ENCODE measurements around the gene KRTAP5-3.

KRTAP5-3 gene

GRCh38 chr11:1570896-1571759 is 37.1 kb downstream of the KRTAP5-3 start:
- H3K79me1 ChIP-seq (ENCODE audit: low read length) = peaks cover 11% of the 10 kb centered on the region
- H2AFZ ChIP-seq (ENCODE audit: insufficient read depth, low read length, poor library complexity) = peak overlapping the region; percentile 30
- H3K36me3 ChIP-seq (ENCODE audit: control insufficient read depth in 1 of 2, insufficient read depth in 2 of 2, low read length in 2 of 2) = peaks cover 3 to 5% of the 10 kb centered on the region in 2 experiments
- DNase-seq = no peak
- H2AK5ac ChIP-seq (ENCODE audit: low read length) = peak overlapping the region; percentile 55
- no peaks in the 10 kb centered on the region for H3K9me3 ChIP-seq (ENCODE audit: insufficient read depth, low read depth, low read length)
- no peak overlapping the region for H3K23ac ChIP-seq (ENCODE audit: low read length)
- H2BK5ac ChIP-seq (ENCODE audit: low read depth, low read length, poor library complexity) = no peak overlapping the region
- H3K4me1 ChIP-seq (ENCODE audit: control insufficient read depth in 1 of 2, insufficient read depth in 2 of 2, low read length in 2 of 2) = peaks cover 8 to 19% of the 10 kb centered on the region in 2 experiments
- peak overlapping the region; percentile 80 for H3K18ac ChIP-seq (ENCODE audit: low read length)
- peak overlapping the region; percentile 48 for H2BK120ac ChIP-seq (ENCODE audit: insufficient read depth, low read length, poor library complexity)
- H2BK12ac ChIP-seq (ENCODE audit: low read length) = no peak overlapping the region
- H3K14ac ChIP-seq (ENCODE audit: low read length) = peak overlapping the region; percentile 57
- H3K79me2 ChIP-seq (ENCODE audit: control insufficient read depth, insufficient read depth, low read length, poor library complexity) = peaks cover 9% of the 10 kb centered on the region
- peak overlapping the region; percentile 55 for H4K12ac ChIP-seq (ENCODE audit: low read depth, low read length)
- peak overlapping the region; percentile 84 for H4K91ac ChIP-seq (ENCODE audit: low read depth, low read length)
- H3K27me3 ChIP-seq (ENCODE audit: insufficient read depth, low read length) = peaks cover 19% of the 10 kb centered on the region
- no peak overlapping the region for H3K27ac ChIP-seq (ENCODE audit: low read depth, low read length)
- H3K4me3 ChIP-seq (ENCODE audit: low read depth, low read length) = peak overlapping the region; percentile 78
- peak overlapping the region; percentile 19 for H3K4ac ChIP-seq (ENCODE audit: low read depth, low read length)
- peak overlapping the region; percentile 55 for H4K8ac ChIP-seq (ENCODE audit: low read depth, low read length)
- no CpG with 5 or more reads among the region's 58 CpGs for WGBS (ENCODE audit: extremely low coverage, insufficient coverage, insufficient read length)
- H3K9ac ChIP-seq (ENCODE audit: low read length) = peak overlapping the region; percentile 82
- H3K4me2 ChIP-seq (ENCODE audit: low read length) = peak overlapping the region; percentile 68

- Histone ChIP-seq H3K23ac (ENCODE audit: low read length) (no peak overlapping the region), H3K79me1 (ENCODE audit: low read length) (peaks cover 11% of the 10 kb centered on the region), H3K9me3 (ENCODE audit: insufficient read depth, low read depth, low read length) (no peaks in the 10 kb centered on the region), H4K91ac (ENCODE audit: low read depth, low read length) (no peak overlapping the region), H3K79me2 (ENCODE audit: control insufficient read depth, insufficient read depth, low read length, poor library complexity) (peaks cover 9% of the 10 kb centered on the region), H3K9ac (ENCODE audit: low read length) (no peak overlapping the region), H2BK120ac (ENCODE audit: insufficient read depth, low read length, poor library complexity) (no peak overlapping the region), H3K27me3 (ENCODE audit: insufficient read depth, low read length) (peaks cover 19% of the 10 kb centered on the region), H3K4me1 (ENCODE audit: control insufficient read depth in 1 of 2, insufficient read depth in 2 of 2, low read length in 2 of 2) (peaks cover 8 to 19% of the 10 kb centered on the region in 2 experiments), H2BK12ac (ENCODE audit: low read length) (no peak overlapping the region), H3K18ac (ENCODE audit: low read length) (peak overlapping the region; percentile 26), H4K12ac (ENCODE audit: low read depth, low read length) (no peak overlapping the region), H3K4ac (ENCODE audit: low read depth, low read length) (no peak overlapping the region), H3K36me3 (ENCODE audit: control insufficient read depth in 1 of 2, insufficient read depth in 2 of 2, low read length in 2 of 2) (peaks cover 7% of the 10 kb centered on the region in 2 experiments), H4K8ac (ENCODE audit: low read depth, low read length) (no peak overlapping the region), H3K27ac (ENCODE audit: low read depth, low read length) (no peak overlapping the region), H2AK5ac (ENCODE audit: low read length) (no peak overlapping the region), H2AFZ (ENCODE audit: insufficient read depth, low read length, poor library complexity) (no peak overlapping the region), H3K4me3 (ENCODE audit: low read depth, low read length) (peak overlapping the region; percentile 78), H2BK5ac (ENCODE audit: low read depth, low read length, poor library complexity) (no peak overlapping the region), H3K14ac (ENCODE audit: low read length) (no peak overlapping the region), H3K4me2 (ENCODE audit: low read length) (peak overlapping the region; percentile 68)
- DNase-seq = no peak
- no CpG with 5 or more reads among the region's 8 CpGs for whole genome bisulfite sequencing (ENCODE audit: extremely low coverage, insufficient coverage, insufficient read length)
Observed at GRCh38 chr11:1570531-1570895, 37.8 kb downstream of the KRTAP5-3 start.

GRCh38 chr11:1570001-1570453 is 38.2 kb downstream of the KRTAP5-3 start:
- H2BK120ac ChIP-seq (ENCODE audit: insufficient read depth, low read length, poor library complexity) = no peak overlapping the region
- H2AFZ ChIP-seq (ENCODE audit: insufficient read depth, low read length, poor library complexity) = no peak overlapping the region
- H2AK5ac ChIP-seq (ENCODE audit: low read length) = no peak overlapping the region
- peaks cover 11% of the 10 kb centered on the region for H3K79me1 ChIP-seq (ENCODE audit: low read length)
- H3K9ac ChIP-seq (ENCODE audit: low read length) = no peak overlapping the region
- DNase-seq = no peak
- H2BK12ac ChIP-seq (ENCODE audit: low read length) = no peak overlapping the region
- no peak overlapping the region for H3K18ac ChIP-seq (ENCODE audit: low read length)
- peaks cover 11 to 12% of the 10 kb centered on the region in 2 experiments for H3K36me3 ChIP-seq (ENCODE audit: control insufficient read depth in 1 of 2, insufficient read depth in 2 of 2, low read length in 2 of 2)
- no peak overlapping the region for H4K8ac ChIP-seq (ENCODE audit: low read depth, low read length)
- H3K79me2 ChIP-seq (ENCODE audit: control insufficient read depth, insufficient read depth, low read length, poor library complexity) = peaks cover 9% of the 10 kb centered on the region
- H3K9me3 ChIP-seq (ENCODE audit: insufficient read depth, low read depth, low read length) = peaks cover 1% of the 10 kb centered on the region
- no peak overlapping the region for H3K23ac ChIP-seq (ENCODE audit: low read length)
- H4K12ac ChIP-seq (ENCODE audit: low read depth, low read length) = no peak overlapping the region
- peaks cover 8 to 20% of the 10 kb centered on the region in 2 experiments for H3K4me1 ChIP-seq (ENCODE audit: control insufficient read depth in 1 of 2, insufficient read depth in 2 of 2, low read length in 2 of 2)
- H2BK5ac ChIP-seq (ENCODE audit: low read depth, low read length, poor library complexity) = no peak overlapping the region
- H4K91ac ChIP-seq (ENCODE audit: low read depth, low read length) = no peak overlapping the region
- no peak overlapping the region for H3K27ac ChIP-seq (ENCODE audit: low read depth, low read length)
- no peak overlapping the region for H3K4me2 ChIP-seq (ENCODE audit: low read length)
- no peak overlapping the region for H3K4me3 ChIP-seq (ENCODE audit: low read depth, low read length)
- H3K27me3 ChIP-seq (ENCODE audit: insufficient read depth, low read length) = peaks cover 19% of the 10 kb centered on the region
- H3K14ac ChIP-seq (ENCODE audit: low read length) = no peak overlapping the region
- no CpG with 5 or more reads among the region's 11 CpGs for WGBS (ENCODE audit: extremely low coverage, insufficient coverage, insufficient read length)
- no peak overlapping the region for H3K4ac ChIP-seq (ENCODE audit: low read depth, low read length)

GRCh38 chr11:1569251-1569780 is 38.9 kb downstream of the KRTAP5-3 start:
- no peak overlapping the region for H4K8ac ChIP-seq (ENCODE audit: low read depth, low read length)
- H3K4me3 ChIP-seq (ENCODE audit: low read depth, low read length) = peak overlapping the region; percentile 53
- no peak overlapping the region for H2BK12ac ChIP-seq (ENCODE audit: low read length)
- peaks cover 1% of the 10 kb centered on the region for H3K9me3 ChIP-seq (ENCODE audit: insufficient read depth, low read depth, low read length)
- DNase-seq = no peak
- H2BK120ac ChIP-seq (ENCODE audit: insufficient read depth, low read length, poor library complexity) = no peak overlapping the region
- no peak overlapping the region for H2AK5ac ChIP-seq (ENCODE audit: low read length)
- H2BK5ac ChIP-seq (ENCODE audit: low read depth, low read length, poor library complexity) = no peak overlapping the region
- WGBS (ENCODE audit: extremely low coverage, insufficient coverage, insufficient read length) = no CpG with 5 or more reads among the region's 14 CpGs
- H4K12ac ChIP-seq (ENCODE audit: low read depth, low read length) = no peak overlapping the region
- no peak overlapping the region for H3K4me2 ChIP-seq (ENCODE audit: low read length)
- H3K79me1 ChIP-seq (ENCODE audit: low read length) = peaks cover 11% of the 10 kb centered on the region
- no peak overlapping the region for H3K18ac ChIP-seq (ENCODE audit: low read length)
- peaks cover 11 to 25% of the 10 kb centered on the region in 2 experiments for H3K4me1 ChIP-seq (ENCODE audit: control insufficient read depth in 1 of 2, insufficient read depth in 2 of 2, low read length in 2 of 2)
- no peak overlapping the region for H2AFZ ChIP-seq (ENCODE audit: insufficient read depth, low read length, poor library complexity)
- H3K79me2 ChIP-seq (ENCODE audit: control insufficient read depth, insufficient read depth, low read length, poor library complexity) = peaks cover 9% of the 10 kb centered on the region
- H4K91ac ChIP-seq (ENCODE audit: low read depth, low read length) = no peak overlapping the region
- H3K27ac ChIP-seq (ENCODE audit: low read depth, low read length) = no peak overlapping the region
- H3K9ac ChIP-seq (ENCODE audit: low read length) = no peak overlapping the region
- H3K4ac ChIP-seq (ENCODE audit: low read depth, low read length) = no peak overlapping the region
- peaks cover 19% of the 10 kb centered on the region for H3K27me3 ChIP-seq (ENCODE audit: insufficient read depth, low read length)
- peaks cover 11 to 15% of the 10 kb centered on the region in 2 experiments for H3K36me3 ChIP-seq (ENCODE audit: control insufficient read depth in 1 of 2, insufficient read depth in 2 of 2, low read length in 2 of 2)
- H3K23ac ChIP-seq (ENCODE audit: low read length) = no peak overlapping the region
- no peak overlapping the region for H3K14ac ChIP-seq (ENCODE audit: low read length)

All from trophoblast cell (in vitro differentiated cells and primary cell).